Suprapubic skin (tissue), 4 donors: ENCODE measurements around the gene KHDC3L. TPM values are rescaled to one million over a fixed set of nuclear protein-coding genes. Genes with fewer than 3 reads are reported as not detected.
"Not testable (repeated sequence)": the region's sequence is repeated elsewhere in the genome, so short reads cannot be mapped to it uniquely, and the experiment has no call there.

Experiments used
- DNase-seq, 2 donors: peaks; one replicate each; pipeline ENCODE4 v3.0.0-alpha.2; 2019; ENCODE audit warnings: low spot score in 2 of 2
- H3K27ac ChIP-seq: fragments of 200-600 bp; sonication (generic); one replicate; pipeline ENCODE4 v1.5.1; 2019
- H3K27me3 ChIP-seq: fragments of 200-600 bp; sonication (generic); one replicate; pipeline ENCODE4 v1.5.1; 2019
- H3K36me3 ChIP-seq: fragments of 200-600 bp; sonication (generic); one replicate; pipeline ENCODE4 v1.5.1; 2019
- H3K4me1 ChIP-seq: fragments of 200-600 bp; sonication (generic); one replicate; pipeline ENCODE4 v1.5.1; 2019
- H3K4me3 ChIP-seq: fragments of 200-600 bp; sonication (generic); one replicate; pipeline ENCODE4 v1.5.1; 2019; ENCODE audit warnings: mild to moderate bottlenecking
- H3K9me3 ChIP-seq: fragments of 200-600 bp; sonication (generic); one replicate; pipeline ENCODE4 v1.5.1; 2019
- EP300 ChIP-seq: sonication (generic); formaldehyde crosslinking; IDR thresholded peaks from one replicate; pipeline ENCODE4 v1.6.1; 2017; ENCODE audit warnings: antibody characterized with exemption
- POLR2A ChIP-seq, 2 donors: fragments of 450-650 bp; IDR thresholded peaks; one replicate each; pipeline ENCODE4 v1.6.1; 2017; ENCODE audit warnings: antibody characterized with exemption in 2 of 2, mild to moderate bottlenecking in 2 of 2, moderate library complexity in 2 of 2
- POLR2AphosphoS5 ChIP-seq, 3 donors: sonication (generic); formaldehyde crosslinking; IDR thresholded peaks; one replicate each; pipeline ENCODE4 v1.6.1; 2017; ENCODE audit warnings: antibody characterized with exemption in 3 of 3
- WGBS: methylation state at CpG from one replicate; pipeline ENCODE4 v1.1.5; 2018; 5-methylcytosine and 5-hydroxymethylcytosine counted together
- total RNA-seq, 4 donors: library from RNA; depleted of rRNA; stranded (reverse); fragments of >200 nt; gene quantifications; one replicate each; pipeline ENCODE4 v1.1.0, GENCODE V29; 2016
- TF ChIP-seq, protein P1 (sequence below), 2 donors: fragments of 200-600 bp in 1 of 2; fragments of 450-650 bp in 1 of 2; sonication (generic) in 1 of 2; IDR thresholded peaks; one replicate each; pipeline ENCODE4 v1.5.1; 2016 to 2019; ENCODE audit warnings: antibody characterized with exemption in 2 of 2, mild to moderate bottlenecking in 1 of 2, moderate library complexity in 1 of 2

Gene KHDC3L
- total RNA-seq, 4 donors from 2014 or later: not detected

DNA sequence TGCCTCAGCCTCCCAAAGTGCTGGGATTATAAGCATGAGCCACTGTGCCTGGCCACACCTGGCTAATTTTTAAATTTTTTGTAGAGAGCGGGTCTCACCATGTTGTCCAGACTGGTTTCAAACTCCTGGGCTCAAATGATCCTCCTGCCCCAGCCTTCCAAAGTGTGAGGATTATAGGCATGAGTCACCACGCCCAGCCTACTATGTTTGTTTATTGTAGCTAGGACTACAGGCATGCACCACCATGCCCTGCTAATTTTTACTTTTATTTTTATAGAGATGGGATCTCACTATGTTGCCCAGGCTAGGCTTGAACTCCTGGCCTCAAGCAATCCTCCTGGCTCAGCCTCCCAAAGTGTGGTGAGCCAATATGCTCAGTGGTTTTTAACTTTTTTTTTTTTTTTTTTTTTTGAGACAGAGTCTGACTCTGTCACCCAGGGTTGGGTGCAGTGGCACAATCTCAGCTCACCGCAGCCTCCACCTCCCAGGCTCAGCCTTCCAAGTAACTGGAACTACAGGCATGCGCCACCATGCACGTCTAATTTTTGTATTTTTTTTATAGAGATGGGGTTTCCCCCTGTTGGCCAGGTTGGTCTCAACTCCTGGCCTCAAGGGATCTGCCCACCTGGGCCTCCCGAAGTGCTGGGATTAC lies 20.1 kb downstream of the KHDC3L start:
- Histone ChIP-seq H3K4me3 (no peak overlapping the region), H3K4me1 (no peaks in the 10 kb centered on the region), H3K27me3 (no peaks in the 10 kb centered on the region), H3K9me3 (no peaks in the 10 kb centered on the region), H3K36me3 (no peaks in the 10 kb centered on the region), H3K27ac (no peak overlapping the region)
- TF ChIP-seq EP300 (no peak), POLR2AphosphoS5 (IDR thresholded peaks at IDR 0.05) (no peak), POLR2A (IDR thresholded peaks at IDR 0.05) (no peak)
- TF ChIP-seq, protein P1, sequence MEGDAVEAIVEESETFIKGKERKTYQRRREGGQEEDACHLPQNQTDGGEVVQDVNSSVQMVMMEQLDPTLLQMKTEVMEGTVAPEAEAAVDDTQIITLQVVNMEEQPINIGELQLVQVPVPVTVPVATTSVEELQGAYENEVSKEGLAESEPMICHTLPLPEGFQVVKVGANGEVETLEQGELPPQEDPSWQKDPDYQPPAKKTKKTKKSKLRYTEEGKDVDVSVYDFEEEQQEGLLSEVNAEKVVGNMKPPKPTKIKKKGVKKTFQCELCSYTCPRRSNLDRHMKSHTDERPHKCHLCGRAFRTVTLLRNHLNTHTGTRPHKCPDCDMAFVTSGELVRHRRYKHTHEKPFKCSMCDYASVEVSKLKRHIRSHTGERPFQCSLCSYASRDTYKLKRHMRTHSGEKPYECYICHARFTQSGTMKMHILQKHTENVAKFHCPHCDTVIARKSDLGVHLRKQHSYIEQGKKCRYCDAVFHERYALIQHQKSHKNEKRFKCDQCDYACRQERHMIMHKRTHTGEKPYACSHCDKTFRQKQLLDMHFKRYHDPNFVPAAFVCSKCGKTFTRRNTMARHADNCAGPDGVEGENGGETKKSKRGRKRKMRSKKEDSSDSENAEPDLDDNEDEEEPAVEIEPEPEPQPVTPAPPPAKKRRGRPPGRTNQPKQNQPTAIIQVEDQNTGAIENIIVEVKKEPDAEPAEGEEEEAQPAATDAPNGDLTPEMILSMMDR (IDR thresholded peaks at IDR 0.05): no peak
- no peak for DNase-seq
- WGBS: 84% methylated on average over 6 of the region's 6 CpGs

DNA sequence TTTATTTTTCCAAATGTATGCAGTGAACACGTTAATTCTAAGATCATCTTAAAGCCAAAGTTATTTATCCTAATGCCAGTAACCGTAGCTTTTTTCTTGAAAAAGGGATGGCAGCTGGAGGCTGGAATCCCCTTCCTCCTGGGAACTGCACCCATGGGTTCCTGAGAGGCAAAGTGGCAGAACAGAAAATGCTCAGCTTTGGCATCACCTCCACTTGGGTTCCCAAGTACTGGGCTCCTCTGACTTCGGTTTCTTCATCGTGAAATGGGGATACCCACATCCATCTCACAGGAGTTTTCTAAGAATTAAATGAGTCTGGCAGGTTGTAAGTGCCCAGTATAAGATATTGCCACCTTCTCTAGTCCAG lies 26.0 kb downstream of the KHDC3L start:
- Histone ChIP-seq H3K36me3 (no peaks in the 10 kb centered on the region), H3K4me1 (peaks cover 5% of the 10 kb centered on the region), H3K27me3 (no peaks in the 10 kb centered on the region), H3K9me3 (no peaks in the 10 kb centered on the region), H3K27ac (no peak overlapping the region), H3K4me3 (peak overlapping the region; percentile 54)
- 36% methylated on average over 4 of the region's 4 CpGs for WGBS
- no peak for TF ChIP-seq POLR2AphosphoS5 (IDR thresholded peaks at IDR 0.05)
- TF ChIP-seq EP300: no peak
- no peak for TF ChIP-seq POLR2A (IDR thresholded peaks at IDR 0.05)
- TF ChIP-seq, protein P1 (IDR thresholded peaks at IDR 0.05): no peak
- DNase-seq: no peak

DNA sequence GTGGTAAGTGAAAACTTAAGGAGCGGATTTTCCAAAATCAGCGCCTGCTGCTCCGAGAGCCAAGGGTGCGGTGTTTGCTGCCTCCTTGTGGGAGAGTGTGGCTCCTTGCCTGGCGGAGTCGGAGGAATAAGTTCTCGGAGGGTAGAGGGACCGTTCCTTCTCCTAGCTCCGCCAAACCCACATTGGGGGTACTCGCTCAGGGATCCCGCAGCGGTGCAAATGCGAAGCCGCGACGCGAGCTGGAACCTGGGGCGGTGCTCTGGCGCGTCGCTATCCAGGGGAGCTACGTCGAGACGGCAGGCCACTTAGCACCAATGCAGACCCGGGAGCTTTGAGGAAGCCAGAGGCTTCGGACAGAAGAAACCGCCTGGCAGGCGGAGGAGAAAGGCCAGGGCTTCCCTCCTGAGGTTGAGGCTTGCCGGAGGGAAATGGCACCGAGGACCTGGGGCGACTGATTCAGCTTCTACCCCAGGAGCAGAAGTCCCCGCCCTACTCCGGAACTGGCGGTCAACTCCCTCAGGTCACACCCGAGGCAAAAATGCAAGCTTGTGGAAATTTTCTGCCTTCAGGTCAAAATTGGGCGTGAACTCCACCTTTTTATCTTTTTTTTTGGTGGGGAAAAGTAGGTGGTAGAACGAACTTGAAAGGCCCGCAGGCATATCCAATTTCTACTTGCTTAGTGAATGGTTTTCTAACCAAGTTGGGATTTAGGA lies 26.5 kb downstream of the KHDC3L start:
- H3K9me3 ChIP-seq: no peaks in the 10 kb centered on the region
- H3K4me1 ChIP-seq: peaks cover 5% of the 10 kb centered on the region
- H3K36me3 ChIP-seq: no peaks in the 10 kb centered on the region
- H3K4me3 ChIP-seq: peak overlapping the region; percentile 54
- WGBS: 4% methylated on average over 16 of the region's 38 CpGs
- no peak overlapping the region for H3K27ac ChIP-seq
- DNase-seq: no peak
- H3K27me3 ChIP-seq: no peaks in the 10 kb centered on the region
- no peak for TF ChIP-seq POLR2A (IDR thresholded peaks at IDR 0.05)
- TF ChIP-seq EP300: no peak
- TF ChIP-seq, protein P1 (IDR thresholded peaks at IDR 0.05): peak in 1 of 2 donors; percentile 51

DNA sequence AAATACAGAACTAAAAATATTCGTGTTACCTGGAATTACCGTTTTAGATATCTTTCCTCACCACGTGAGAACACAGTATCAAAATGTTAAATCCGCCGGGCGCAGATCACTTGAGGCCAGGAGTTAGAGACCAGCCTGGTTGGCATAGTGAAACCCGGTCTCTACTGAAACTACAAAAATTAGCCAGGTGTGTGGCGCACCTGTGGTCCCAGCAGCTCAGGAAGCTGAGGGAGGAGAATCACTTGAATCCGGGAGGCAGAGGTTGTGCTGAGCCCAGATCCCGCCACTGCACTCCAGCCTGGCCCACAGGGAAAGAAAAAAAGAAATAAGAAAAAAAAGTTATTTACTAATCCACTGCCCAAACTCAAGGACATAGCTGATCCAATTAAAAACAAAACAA lies 27.4 kb downstream of the KHDC3L start:
- H3K4me1 ChIP-seq: peaks cover 5% of the 10 kb centered on the region
- WGBS: 90% methylated on average over 10 of the region's 10 CpGs
- H3K27me3 ChIP-seq: no peaks in the 10 kb centered on the region
- no peak overlapping the region for H3K27ac ChIP-seq
- no peak overlapping the region for H3K4me3 ChIP-seq
- no peaks in the 10 kb centered on the region for H3K36me3 ChIP-seq
- no peaks in the 10 kb centered on the region for H3K9me3 ChIP-seq
- TF ChIP-seq POLR2A (IDR thresholded peaks at IDR 0.05) (no peak), POLR2AphosphoS5 (IDR thresholded peaks at IDR 0.05) (no peak), EP300 (no peak)
- TF ChIP-seq, protein P1 (IDR thresholded peaks at IDR 0.05): no peak
- no peak for DNase-seq

DNA sequence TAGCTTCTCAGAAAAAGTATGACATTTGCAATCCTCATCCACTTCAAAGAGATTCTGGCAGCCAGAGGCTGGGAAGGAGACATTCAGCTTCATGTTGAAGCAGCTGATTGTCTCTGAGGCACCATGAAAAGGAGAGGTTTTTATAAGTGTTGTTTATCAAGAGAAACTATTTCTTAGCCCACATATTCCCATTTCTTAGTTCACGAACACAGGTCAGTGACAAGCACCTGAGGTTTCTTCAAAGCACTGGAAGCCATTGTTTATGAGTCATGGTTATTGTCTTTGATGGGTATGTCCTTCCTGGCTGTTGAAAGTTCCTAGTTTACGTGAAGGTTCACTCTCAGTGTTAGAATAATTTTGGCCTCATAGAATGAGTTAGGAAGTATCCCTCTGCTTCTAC lies 29.2 kb downstream of the KHDC3L start:
- no peaks in the 10 kb centered on the region for H3K9me3 ChIP-seq
- no peaks in the 10 kb centered on the region for H3K27me3 ChIP-seq
- TF ChIP-seq POLR2AphosphoS5 (IDR thresholded peaks at IDR 0.05) (no peak), EP300 (no peak), POLR2A (IDR thresholded peaks at IDR 0.05) (no peak)
- TF ChIP-seq, protein P1 (IDR thresholded peaks at IDR 0.05): no peak
- no peak overlapping the region for H3K4me3 ChIP-seq
- no peak for DNase-seq
- peaks cover 5% of the 10 kb centered on the region for H3K4me1 ChIP-seq
- H3K27ac ChIP-seq: no peak overlapping the region
- 88% methylated on average over 2 of the region's 2 CpGs for WGBS
- H3K36me3 ChIP-seq: no peaks in the 10 kb centered on the region

DNA sequence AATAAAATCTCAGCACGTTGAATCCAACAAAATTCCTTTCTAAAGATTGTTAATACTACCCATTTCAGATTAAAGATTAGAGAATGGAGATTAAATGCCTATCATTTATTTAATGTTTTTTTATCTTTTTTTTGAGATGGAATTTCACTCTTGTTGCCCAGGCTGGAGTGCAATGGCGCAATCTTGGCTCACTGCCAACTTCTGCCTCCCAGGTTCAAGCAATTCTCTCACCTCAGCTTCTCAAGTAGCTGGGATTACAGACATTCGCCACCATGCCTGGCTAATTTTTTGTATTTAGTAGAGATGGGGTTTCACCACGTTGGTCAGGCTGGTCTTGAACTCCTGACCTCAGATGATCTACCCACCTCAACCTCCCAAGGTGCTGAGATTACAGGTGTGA lies 29.7 kb downstream of the KHDC3L start:
- H3K27me3 ChIP-seq, H3K9me3 ChIP-seq, H3K4me1 ChIP-seq, DNase-seq, H3K36me3 ChIP-seq, H3K4me3 ChIP-seq, H3K27ac ChIP-seq: not testable (repeated sequence)
- WGBS: 69% methylated on average over 4 of the region's 4 CpGs
